Lung (tissue), 12 donors: ENCODE data around the gene RGL4. TPM values are rescaled to one million over a fixed set of nuclear protein-coding genes. Genes with fewer than 3 reads are reported as not detected.
A peak's percentile ranks its signal among the peaks of the same experiment; 100 is the strongest.

ENCODE experiments used
- ATAC-seq: fragments of 200-7000 bp; cut with Tn5 transposase; one replicate; pipeline ENCODE4 v1.9.1; 2020; ENCODE audit warnings: moderate number of reproducible peaks; ENCODE audit not compliant: insufficient read depth, low FRiP score
- DNase-seq, 3 donors: peaks; one replicate each; pipeline ENCODE4 v3.0.0-alpha.2; 2013 to 2017
- H3K27ac ChIP-seq, 2 donors: one replicate each; pipeline ENCODE4 v1.5.1; 2013; ENCODE audit warnings: mild to moderate bottlenecking in 2 of 2, moderate library complexity in 2 of 2, control low read depth in 1 of 2, inconsistent platforms in 1 of 2, low read depth in 1 of 2, low read length in 1 of 2
- H3K27me3 ChIP-seq, 3 donors: one replicate each; pipeline ENCODE4 v1.5.1; 2013; ENCODE audit warnings: low read length in 2 of 3; ENCODE audit not compliant: control insufficient read depth in 3 of 3, insufficient read depth in 3 of 3
- H3K36me3 ChIP-seq, 4 donors: one replicate each; pipeline ENCODE4 v1.5.1; 2013; ENCODE audit warnings: low read length in 4 of 4, mild to moderate bottlenecking in 1 of 4, moderate library complexity in 1 of 4; ENCODE audit not compliant: control insufficient read depth in 4 of 4, insufficient read depth in 4 of 4
- H3K4me1 ChIP-seq, 5 donors: one replicate each; pipeline ENCODE4 v1.5.1; 2013; ENCODE audit warnings: low read length in 5 of 5, mild to moderate bottlenecking in 2 of 5, moderate library complexity in 1 of 5; ENCODE audit not compliant: control insufficient read depth in 5 of 5, insufficient read depth in 5 of 5
- H3K4me3 ChIP-seq: one replicate; pipeline ENCODE4 v1.5.1; 2013; ENCODE audit warnings: mild to moderate bottlenecking, control low read depth, moderate library complexity
- H3K9ac ChIP-seq, 2 donors: one replicate each; pipeline ENCODE4 v1.5.1; 2013; ENCODE audit warnings: low read length in 2 of 2, control low read depth in 1 of 2; ENCODE audit not compliant: insufficient read depth in 1 of 2
- H3K9me3 ChIP-seq, 4 donors: one replicate each; pipeline ENCODE4 v1.5.1; 2013; ENCODE audit warnings: low read length in 3 of 4, mild to moderate bottlenecking in 1 of 4, moderate library complexity in 1 of 4; ENCODE audit not compliant: control insufficient read depth in 4 of 4, insufficient read depth in 3 of 4
- WGBS, 2 donors: extraction: QIAGEN DNeasy Blood & Tissue Kit; methylation state at CpG; one replicate each; pipeline ENCODE4 v1.1.7; 2013; 5-methylcytosine and 5-hydroxymethylcytosine counted together
- polyA plus RNA-seq, 2 donors: library from polyadenylated mRNA; stranded (reverse); fragments of 200-250 nt; gene quantifications; one replicate each; pipeline ENCODE4 v1.2.1, GENCODE V29; 2013
- total RNA-seq, 2 donors: library from RNA; depleted of rRNA in 1 of 2; stranded (reverse); fragments of >200 nt in 1 of 2; gene quantifications; one replicate each; pipeline ENCODE4 v1.2.1, GENCODE V29; 2014 to 2021
- TF ChIP-seq, protein P1 (sequence below): IDR thresholded peaks from 2 replicates; pipeline ENCODE4 v1.5.1; 2012; ENCODE audit warnings: mild to moderate bottlenecking; ENCODE audit errors: control extremely low read depth, extremely low read depth
- donor health status: control.
- donor health status: control.
- donor health status: Bipolar disorder and iron deficiency.
- donor health status: healthy.
- donor health status: DM: yes; HTN: yes; CAD: no.

The RGL4 gene
- total and polyA plus RNA-seq, 4 donors: 1.3 to 37.0 (median 2.6) TPM

DNA sequence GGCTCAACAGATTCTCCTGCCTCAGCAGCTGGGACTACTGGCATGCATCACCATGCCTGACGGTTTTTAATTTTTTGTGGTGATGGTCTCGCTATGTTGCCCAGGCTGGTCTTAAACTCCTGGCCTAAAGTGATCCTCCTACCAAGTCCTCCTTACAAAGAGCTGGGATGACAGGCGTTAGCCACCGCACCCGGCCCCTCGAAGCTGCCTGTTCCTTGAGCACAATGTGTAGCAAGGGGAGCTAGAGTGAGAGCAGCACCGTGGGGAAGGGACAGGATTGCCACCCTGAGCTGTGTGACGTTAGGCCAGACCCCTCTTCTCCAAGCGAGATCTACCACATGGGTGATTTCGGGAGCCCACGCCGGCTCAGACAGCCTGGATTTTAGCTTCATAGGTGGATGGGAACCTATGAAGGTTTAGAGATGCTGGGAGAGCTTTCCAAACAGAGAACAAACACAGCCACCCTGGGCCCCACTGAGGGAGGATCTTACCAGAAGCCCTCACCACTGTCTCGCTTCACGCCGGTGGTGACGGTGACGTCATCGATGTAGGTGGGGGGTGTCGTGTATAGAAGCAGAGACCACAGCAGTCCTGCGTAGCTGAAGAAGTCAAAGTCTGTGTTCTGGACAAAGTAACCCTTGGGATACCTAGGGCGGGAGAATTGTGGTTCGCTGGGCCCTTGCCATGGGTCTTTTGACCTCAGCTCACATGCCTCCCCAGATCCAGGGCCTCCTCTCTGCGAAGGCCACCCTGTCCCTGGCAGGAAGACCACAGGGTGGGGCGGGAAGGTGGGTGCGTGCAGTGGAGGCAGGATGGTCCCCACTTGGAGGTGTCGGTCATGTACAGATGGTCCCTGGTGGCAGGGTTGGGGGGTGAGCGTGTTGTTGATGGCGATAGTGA is 23.1 kb downstream of the RGL4 start:
- Histone ChIP-seq H3K4me3 (no peak overlapping the region), H3K27me3 (no peaks in the 10 kb centered on the region), H3K4me1 (peaks cover 0 to 13% (median 0%) of the 10 kb centered on the region in 5 donors), H3K27ac (no peak overlapping the region), H3K9me3 (no peaks in the 10 kb centered on the region), H3K36me3 (peaks cover 17 to 34% (median 23%) of the 10 kb centered on the region in 4 donors), H3K9ac (no peak overlapping the region)
- ATAC-seq: no peak
- TF ChIP-seq, protein P1, sequence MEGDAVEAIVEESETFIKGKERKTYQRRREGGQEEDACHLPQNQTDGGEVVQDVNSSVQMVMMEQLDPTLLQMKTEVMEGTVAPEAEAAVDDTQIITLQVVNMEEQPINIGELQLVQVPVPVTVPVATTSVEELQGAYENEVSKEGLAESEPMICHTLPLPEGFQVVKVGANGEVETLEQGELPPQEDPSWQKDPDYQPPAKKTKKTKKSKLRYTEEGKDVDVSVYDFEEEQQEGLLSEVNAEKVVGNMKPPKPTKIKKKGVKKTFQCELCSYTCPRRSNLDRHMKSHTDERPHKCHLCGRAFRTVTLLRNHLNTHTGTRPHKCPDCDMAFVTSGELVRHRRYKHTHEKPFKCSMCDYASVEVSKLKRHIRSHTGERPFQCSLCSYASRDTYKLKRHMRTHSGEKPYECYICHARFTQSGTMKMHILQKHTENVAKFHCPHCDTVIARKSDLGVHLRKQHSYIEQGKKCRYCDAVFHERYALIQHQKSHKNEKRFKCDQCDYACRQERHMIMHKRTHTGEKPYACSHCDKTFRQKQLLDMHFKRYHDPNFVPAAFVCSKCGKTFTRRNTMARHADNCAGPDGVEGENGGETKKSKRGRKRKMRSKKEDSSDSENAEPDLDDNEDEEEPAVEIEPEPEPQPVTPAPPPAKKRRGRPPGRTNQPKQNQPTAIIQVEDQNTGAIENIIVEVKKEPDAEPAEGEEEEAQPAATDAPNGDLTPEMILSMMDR: no peak
- no peak for DNase-seq
- WGBS, 2 donors: 94 to 95% methylated on average over 28 of the region's 28 CpGs

DNA sequence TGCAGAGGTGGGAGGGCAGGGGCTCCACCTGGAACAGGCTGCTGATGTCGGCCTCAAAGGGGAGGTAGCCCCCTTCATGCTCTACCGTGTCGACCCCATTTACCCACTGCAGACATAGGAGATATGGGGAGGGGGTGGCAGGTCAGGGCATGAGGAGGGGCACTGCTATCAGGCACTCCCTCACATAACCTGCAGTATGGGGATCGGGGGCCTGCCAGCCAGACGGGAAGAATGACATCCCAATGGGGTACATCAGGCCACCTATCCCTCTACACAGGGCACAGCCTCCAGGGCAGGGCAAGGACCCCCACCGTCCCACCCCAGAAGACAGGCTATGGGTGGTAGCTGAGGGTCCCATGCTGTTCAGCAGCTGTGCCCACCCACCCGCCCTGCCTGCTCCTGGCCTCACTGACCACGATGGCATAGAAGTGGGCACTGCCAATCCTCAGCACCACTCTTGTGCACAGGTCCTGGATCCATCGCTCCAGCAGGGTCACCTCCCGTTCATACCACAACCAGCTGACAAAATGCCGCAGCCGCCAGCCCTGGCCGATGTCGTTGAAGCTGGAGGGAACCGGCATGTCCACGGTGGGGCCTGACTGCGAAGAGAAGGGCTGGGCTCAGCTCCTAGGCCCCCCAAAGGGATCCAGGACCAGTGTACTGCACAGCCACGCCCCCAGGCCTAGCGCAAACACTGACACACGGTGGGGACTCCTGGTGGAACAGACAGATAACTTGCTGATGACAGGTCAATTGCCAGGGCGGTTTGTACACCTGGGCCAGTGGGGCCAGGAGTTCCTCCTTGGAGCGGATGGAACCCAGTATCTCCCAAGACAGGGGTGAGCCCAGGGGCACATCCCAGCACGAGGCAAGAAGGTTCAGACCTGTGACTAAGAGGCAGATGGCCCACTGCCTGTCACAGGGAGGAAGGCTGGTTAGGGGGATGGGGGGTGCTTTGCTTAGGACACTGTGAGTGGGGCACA is 24.1 kb downstream of the RGL4 start:
- WGBS, 2 donors: 90 to 92% methylated on average over 23 of the region's 23 CpGs
- Histone ChIP-seq H3K27me3 (no peaks in the 10 kb centered on the region), H3K4me1 (peaks cover 0 to 13% (median 0%) of the 10 kb centered on the region in 5 donors), H3K36me3 (peaks cover 7 to 28% (median 19%) of the 10 kb centered on the region in 4 donors), H3K4me3 (no peak overlapping the region), H3K27ac (no peak overlapping the region), H3K9me3 (no peaks in the 10 kb centered on the region), H3K9ac (no peak overlapping the region)
- TF ChIP-seq, protein P1: no peak
- ATAC-seq (no peak), DNase-seq (no peak)

DNA sequence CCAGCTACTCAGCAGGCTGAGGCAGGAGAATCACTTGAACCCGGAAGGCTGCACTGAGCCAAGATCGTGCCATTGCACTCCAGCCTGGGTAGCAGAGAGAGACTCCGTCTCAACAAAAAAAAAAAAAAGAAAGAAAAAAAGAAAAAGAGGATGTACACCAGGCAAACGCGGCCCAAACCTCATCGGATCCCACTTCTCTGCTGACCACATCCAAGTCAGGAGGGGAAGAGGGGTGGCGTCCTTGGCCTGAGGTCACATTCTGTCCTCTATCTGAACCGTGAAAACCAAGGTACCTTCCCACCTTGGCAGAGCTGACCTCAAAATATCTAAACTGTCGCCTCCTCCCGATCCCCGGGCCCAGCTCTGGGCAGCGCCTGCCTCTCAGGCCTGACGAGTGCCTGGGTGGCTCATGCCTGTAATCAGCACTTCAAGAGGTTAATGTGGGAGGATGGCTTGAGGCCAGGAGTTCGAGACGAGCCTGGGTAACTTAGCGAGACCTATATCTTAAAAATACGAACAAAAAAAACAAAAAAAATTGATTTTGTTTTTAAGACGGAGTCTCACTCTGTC is 25.1 kb downstream of the RGL4 start:
- TF ChIP-seq, protein P1: no peak
- WGBS, 2 donors: 53 to 70% methylated on average over 18 of the region's 18 CpGs
- DNase-seq (no peak), ATAC-seq (no peak)
- H3K27ac ChIP-seq: peak overlapping the region in 1 of 2 donors; percentile 10
- H3K9ac ChIP-seq: no peak overlapping the region
- no peak overlapping the region for H3K4me3 ChIP-seq
- peaks cover 0 to 13% (median 0%) of the 10 kb centered on the region in 5 donors for H3K4me1 ChIP-seq
- no peaks in the 10 kb centered on the region for H3K27me3 ChIP-seq
- peaks cover 5 to 26% (median 10%) of the 10 kb centered on the region in 4 donors for H3K36me3 ChIP-seq
- no peaks in the 10 kb centered on the region for H3K9me3 ChIP-seq
